Body of pancreas (tissue), 4 donors: ENCODE measurements around the gene HSPA14. TPM values are rescaled to one million over a fixed set of nuclear protein-coding genes. Genes with fewer than 3 reads are reported as not detected.

Experiments
- ATAC-seq: fragments of 150-250 bp; one replicate; pipeline ENCODE4 v1.9.1; 2016
- DNase-seq, 4 donors: peaks; one replicate each; pipeline ENCODE4 v3.0.0-alpha.2; 2019
- H3K27ac ChIP-seq, 4 donors: fragments of 200-600 bp; sonication (generic); 1 replicate in 3 of 4; 2 replicates in 1 of 4; pipeline versions ENCODE4 v1.5.1 to v1.6.1; 2016 to 2019; ENCODE audit warnings: mild to moderate bottlenecking in 1 of 4, mixed read lengths in 1 of 4, moderate library complexity in 1 of 4
- H3K27me3 ChIP-seq, 2 donors: fragments of 200-600 bp; sonication (generic); one replicate each; pipeline ENCODE4 v1.6.0; 2016; ENCODE audit warnings: mild to moderate bottlenecking in 1 of 2
- H3K36me3 ChIP-seq, 2 donors: fragments of 200-600 bp; sonication (generic); replicated peaks in 1 of 2; 2 replicates each; pipeline ENCODE4 v1.5.1; 2016; ENCODE audit warnings: low read depth in 2 of 2; ENCODE audit not compliant: insufficient read depth in 1 of 2
- H3K4me1 ChIP-seq: fragments of 200-600 bp; sonication (generic); one replicate; pipeline ENCODE4 v1.6.0; 2016
- H3K4me3 ChIP-seq, 2 donors: fragments of 200-600 bp; sonication (generic); 1 replicate in 1 of 2; 2 replicates in 1 of 2; pipeline ENCODE4 v1.5.1; 2016 to 2019
- H3K9me3 ChIP-seq, 3 donors: fragments of 200-600 bp; sonication (generic); 1 replicate in 2 of 3; 2 replicates in 1 of 3; pipeline ENCODE4 v1.5.1; 2016
- CTCF ChIP-seq, 7 experiments: fragments of 450-650 bp in 4 of 7; fragments of 200-600 bp in 3 of 7; sonication (generic) in 3 of 7; IDR thresholded peaks; one replicate each; pipeline ENCODE4 v1.5.1; 2016 to 2019; ENCODE audit warnings: antibody characterized with exemption in 7 of 7
- POLR2A ChIP-seq, 3 donors: fragments of 450-650 bp; IDR thresholded peaks; one replicate each; pipeline ENCODE4 v1.6.1; 2016; ENCODE audit warnings: antibody characterized with exemption in 3 of 3, mild to moderate bottlenecking in 2 of 3
- WGBS, 2 donors: methylation state at CpG; one replicate each; pipeline ENCODE4 v1.1.5; 2017; 5-methylcytosine and 5-hydroxymethylcytosine counted together
- intact Hi-C: fragments of 100-400 bp; cut with DNase I; formaldehyde crosslinking; loops from one replicate; pipeline ENCODE4 v1.15.1; 2023
- total RNA-seq, 2 donors: library from RNA; depleted of rRNA; stranded (reverse); fragments of >200 nt; gene quantifications; one replicate each; pipeline ENCODE4 v1.1.0, GENCODE V29; 2016

The HSPA14 gene
- total RNA-seq, 2 donors from 2014 or later: 6.6 to 7.8 TPM

DNA sequence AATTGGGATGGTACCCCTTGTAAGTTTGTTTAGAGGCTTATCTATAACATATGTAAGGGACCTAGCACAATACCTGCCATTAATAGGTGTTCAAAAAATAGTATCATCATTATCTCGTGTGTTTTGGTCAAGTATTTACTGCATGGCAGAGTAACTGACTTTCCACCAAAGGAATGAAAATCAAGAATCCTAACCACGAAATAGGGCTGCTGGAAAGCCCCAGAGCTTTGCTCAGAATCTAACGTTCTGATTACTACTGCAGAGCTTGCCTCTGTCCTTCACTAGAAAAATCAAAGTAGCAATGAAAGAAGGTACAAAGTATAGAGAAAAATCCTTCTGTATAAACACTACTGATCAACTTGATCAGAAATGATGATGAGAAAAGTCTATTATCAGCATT lies 80.9 kb downstream of the HSPA14 start:
- no peak for DNase-seq
- Histone ChIP-seq H3K4me1 (no peaks in the 10 kb centered on the region), H3K36me3 (peaks cover 12 to 17% of the 10 kb centered on the region in 2 donors), H3K27ac (no peak overlapping the region), H3K27me3 (no peaks in the 10 kb centered on the region), H3K9me3 (no peaks in the 10 kb centered on the region), H3K4me3 (no peak overlapping the region)
- TF ChIP-seq POLR2A (IDR thresholded peaks at IDR 0.05) (no peak), CTCF (IDR thresholded peaks at IDR 0.05) (no peak)
- no peak for ATAC-seq
- intact Hi-C loops: no loop called here
- WGBS, 2 donors: 89 to 91% methylated on average over 3 of the region's 3 CpGs

Other genes with a start within 250 kb of the HSPA14 start
- gene FAM107B, start 63.4 kb upstream of the HSPA14 start, total RNA-seq: 10 to 100 TPM; 19.4 to 45.9 TPM
- gene CDNF, start 269 bp upstream of the HSPA14 start, total RNA-seq: 10 to 100 TPM in 1 of 2 donors, 1 to 10 TPM in 1; 1.3 to 15.3 TPM
- 10 to 100 TPM in 1 of 2 donors, 1 to 10 TPM in 1; 6.5 to 11.5 TPM for gene MSANTD7, start within 50 bp of the HSPA14 start, total RNA-seq
- 1 to 10 TPM; 3.1 to 4.6 TPM for gene SUV39H2, start 40.6 kb downstream of the HSPA14 start, total RNA-seq
- 10 to 100 TPM in 1 of 2 donors, 1 to 10 TPM in 1; 4.7 to 10.9 TPM for gene DCLRE1C, start 115.8 kb downstream of the HSPA14 start, total RNA-seq
- not detected for gene MEIG1, start 121.1 kb downstream of the HSPA14 start, total RNA-seq
- not detected for gene OLAH, start 205.6 kb downstream of the HSPA14 start, total RNA-seq